ENCODE results near the gene MMRN1.

DNA sequence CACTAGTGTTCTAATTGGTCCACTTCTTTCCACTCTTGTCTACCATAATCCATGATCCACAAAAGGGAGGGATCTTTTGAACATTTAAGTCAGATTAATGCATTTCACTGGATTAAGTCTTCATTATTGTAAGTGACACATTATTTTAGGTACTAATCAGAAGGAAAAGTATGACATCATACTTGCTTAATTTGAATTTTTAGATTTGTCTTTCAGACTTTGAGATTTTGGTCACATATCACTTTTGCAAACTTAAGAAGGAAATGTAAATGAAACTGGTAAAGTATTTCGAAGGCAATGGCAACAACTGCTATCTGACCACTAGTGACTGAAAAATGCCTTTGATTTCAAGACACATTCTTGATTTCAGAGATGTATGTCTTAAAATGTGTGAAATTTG, 5.2 kb downstream of the MMRN1 start:
- TF ChIP-seq CTCF (IDR thresholded peaks at IDR 0.05) (no peak), POLR2A (IDR thresholded peaks at IDR 0.05) (no peak)

Measured in uterus (tissue), 2 donors.